CD4-positive, CD25-positive, alpha-beta regulatory T cell (primary cell): ENCODE data around the gene MYO1E. TPM values are rescaled to one million over a fixed set of nuclear protein-coding genes. Genes with fewer than 3 reads are reported as not detected.

Source experiments
- ATAC-seq, 2 donors: fragments of 150-1000 bp; cut with Tn5 transposase; one replicate each; pipeline ENCODE4 v1.10.0; 2021; ENCODE audit warnings: low read depth in 2 of 2, moderate number of reproducible peaks in 2 of 2, moderate library complexity in 1 of 2
- DNase-seq, 3 donors: peaks; one replicate each; pipeline versions ENCODE4 v3.0.0 to v3.0.0-alpha.2; 2012 to 2022; ENCODE audit warnings: mixed read lengths in 1 of 3
- H3K27ac ChIP-seq: one replicate; pipeline ENCODE4 v1.7.0; 2013; ENCODE audit warnings: mild to moderate bottlenecking, low read length; ENCODE audit not compliant: insufficient read depth, poor library complexity, severe bottlenecking
- H3K27me3 ChIP-seq: one replicate; pipeline ENCODE4 v1.7.0; 2013; ENCODE audit warnings: low read length; ENCODE audit not compliant: control insufficient read depth, insufficient read depth
- H3K36me3 ChIP-seq: one replicate; pipeline ENCODE4 v1.7.0; 2013; ENCODE audit warnings: mild to moderate bottlenecking, low read length, moderate library complexity; ENCODE audit not compliant: control insufficient read depth, insufficient read depth
- H3K4me1 ChIP-seq: 2 replicates; pipeline ENCODE4 v1.7.0; 2013; ENCODE audit warnings: mild to moderate bottlenecking, low read length; ENCODE audit not compliant: insufficient read depth, control insufficient read depth, poor library complexity, severe bottlenecking
- H3K4me3 ChIP-seq: one replicate; pipeline ENCODE4 v1.7.0; 2013; ENCODE audit warnings: low read depth, mild to moderate bottlenecking, low read length, moderate library complexity
- H3K9me3 ChIP-seq, 2 experiments: 1 replicate in 1 of 2; 2 replicates in 1 of 2; pipeline ENCODE4 v1.7.0; 2013; ENCODE audit warnings: low read length in 2 of 2, mild to moderate bottlenecking in 1 of 2, moderate library complexity in 1 of 2; ENCODE audit not compliant: control insufficient read depth in 2 of 2
- H3K27ac Mint-ChIP-seq, 3 donors: one replicate each; pipeline ENCODE4 v1.8.0; 2020 to 2022; ENCODE audit warnings: mild to moderate bottlenecking in 3 of 3, mixed read lengths in 3 of 3, moderate library complexity in 2 of 3
- H3K27me3 Mint-ChIP-seq: one replicate; pipeline ENCODE4 v1.8.0; 2022; ENCODE audit warnings: mild to moderate bottlenecking, mixed read lengths
- H3K36me3 Mint-ChIP-seq: one replicate; pipeline ENCODE4 v1.8.0; 2020; ENCODE audit warnings: mixed read lengths
- H3K4me1 Mint-ChIP-seq, 4 donors: one replicate each; pipeline ENCODE4 v1.8.0; 2020 to 2022; ENCODE audit warnings: mixed read lengths in 4 of 4, mild to moderate bottlenecking in 1 of 4
- H3K4me3 Mint-ChIP-seq, 4 donors: one replicate each; pipeline ENCODE4 v1.8.0; 2020 to 2022; ENCODE audit warnings: mild to moderate bottlenecking in 4 of 4, mixed read lengths in 4 of 4, moderate library complexity in 3 of 4
- H3K9me3 Mint-ChIP-seq, 7 donors: one replicate each; pipeline ENCODE4 v1.8.0; 2020 to 2022; ENCODE audit warnings: mixed read lengths in 7 of 7, mild to moderate bottlenecking in 3 of 7, moderate library complexity in 2 of 7
- polyA plus RNA-seq, 4 donors: library from polyadenylated mRNA; unstranded; fragments of 300-500 nt; fragmentation: Illumina TruSeq; gene quantifications; one replicate each; pipeline ENCODE4 v1.2.3, GENCODE V29; 2021
- total RNA-seq: library from RNA; stranded (reverse); gene quantifications from one replicate; pipeline ENCODE4 v1.2.3, GENCODE V29; 2022

Gene MYO1E
- total and polyA plus RNA-seq, 5 donors from 2014 or later, result 0.14 to 1.6 (median 0.75) TPM

DNA sequence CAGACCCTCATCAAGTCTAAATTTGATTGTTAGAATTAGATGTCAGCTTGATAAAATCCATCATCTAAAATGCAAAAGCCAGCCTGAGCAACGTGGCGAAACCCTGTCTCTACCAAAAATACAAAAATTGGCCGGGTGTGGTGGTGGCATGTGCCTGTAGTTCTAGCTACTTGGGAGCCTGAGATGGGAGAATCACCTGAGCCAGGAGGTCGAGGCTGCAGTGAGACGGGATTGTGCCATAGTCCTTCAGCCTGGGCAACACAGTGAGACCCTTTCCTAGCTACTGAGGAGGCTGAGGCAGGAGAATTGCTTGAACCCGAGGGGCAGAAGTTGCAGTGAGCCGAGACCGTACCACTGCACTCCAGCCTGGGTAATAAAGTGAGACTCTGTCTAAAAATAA lies 69.5 kb downstream of the MYO1E start:
- Histone ChIP-seq H3K4me1 (peaks cover 18% of the 10 kb centered on the region), H3K36me3 (no peaks in the 10 kb centered on the region), H3K4me3 (no peak overlapping the region), H3K9me3 (no peaks in the 10 kb centered on the region), H3K27ac (no peak overlapping the region), H3K27me3 (no peaks in the 10 kb centered on the region)
- Mint-ChIP-seq H3K9me3 (no peaks in the 10 kb centered on the region), H3K36me3 (no peaks in the 10 kb centered on the region), H3K4me1 (peaks cover 16 to 38% (median 27%) of the 10 kb centered on the region in 4 donors), H3K27me3 (no peaks in the 10 kb centered on the region), H3K4me3 (no peak overlapping the region), H3K27ac (no peak overlapping the region)
- DNase-seq (no peak), ATAC-seq (no peak)

DNA sequence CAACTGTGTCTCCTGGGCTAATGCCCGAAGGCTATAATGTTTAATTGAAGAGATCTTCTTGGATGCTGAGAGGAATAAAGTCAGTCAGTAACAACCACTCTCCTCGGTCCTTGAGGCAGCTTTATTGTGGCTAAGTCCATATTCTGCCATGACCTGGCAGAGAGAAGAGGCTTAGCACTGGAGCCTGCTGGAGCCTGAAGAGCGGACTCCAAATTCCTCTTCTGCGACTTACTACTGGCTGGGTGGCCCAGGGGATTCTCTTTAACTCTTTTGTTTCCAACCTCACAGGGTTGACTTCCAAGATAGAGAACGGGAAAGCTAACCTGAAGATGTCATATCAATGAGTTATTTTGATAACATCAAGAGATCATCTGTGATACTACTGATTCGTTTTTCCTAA lies 71.1 kb downstream of the MYO1E start:
- Histone ChIP-seq H3K27me3 (no peaks in the 10 kb centered on the region), H3K4me3 (no peak overlapping the region), H3K4me1 (peaks cover 22% of the 10 kb centered on the region), H3K9me3 (no peaks in the 10 kb centered on the region), H3K36me3 (no peaks in the 10 kb centered on the region), H3K27ac (no peak overlapping the region)
- Mint-ChIP-seq H3K27me3 (no peaks in the 10 kb centered on the region), H3K36me3 (no peaks in the 10 kb centered on the region), H3K27ac (peak overlapping the region in 1 of 3 donors; percentile 33), H3K4me1 (peaks cover 16 to 43% (median 32%) of the 10 kb centered on the region in 4 donors), H3K4me3 (peak overlapping the region in 2 of 4 donors; percentile 2 to 68), H3K9me3 (no peaks in the 10 kb centered on the region)
- ATAC-seq (no peak), DNase-seq (no peak)

- H3K36me3 ChIP-seq, result no peaks in the 10 kb centered on the region
- peaks cover 22% of the 10 kb centered on the region for H3K4me1 ChIP-seq
- peak overlapping the region; percentile 7 to 83 (median 75) for H3K4me3 Mint-ChIP-seq
- H3K4me3 ChIP-seq, result peak overlapping the region; percentile 67
- no peaks in the 10 kb centered on the region for H3K36me3 Mint-ChIP-seq
- peak overlapping the region; percentile 51 for H3K27ac ChIP-seq
- peak overlapping the region; percentile 65 to 96 (median 77) for H3K27ac Mint-ChIP-seq
- no peak for DNase-seq
- H3K27me3 ChIP-seq, result no peaks in the 10 kb centered on the region
- no peaks in the 10 kb centered on the region for H3K27me3 Mint-ChIP-seq
- ATAC-seq, result no peak
- H3K9me3 ChIP-seq, result no peaks in the 10 kb centered on the region
- H3K4me1 Mint-ChIP-seq, result peaks cover 16 to 46% (median 32%) of the 10 kb centered on the region in 4 donors
- H3K9me3 Mint-ChIP-seq, result no peaks in the 10 kb centered on the region
Observed at GRCh38 chr15:59300618-59301139, 72.0 kb downstream of the MYO1E start.

DNA sequence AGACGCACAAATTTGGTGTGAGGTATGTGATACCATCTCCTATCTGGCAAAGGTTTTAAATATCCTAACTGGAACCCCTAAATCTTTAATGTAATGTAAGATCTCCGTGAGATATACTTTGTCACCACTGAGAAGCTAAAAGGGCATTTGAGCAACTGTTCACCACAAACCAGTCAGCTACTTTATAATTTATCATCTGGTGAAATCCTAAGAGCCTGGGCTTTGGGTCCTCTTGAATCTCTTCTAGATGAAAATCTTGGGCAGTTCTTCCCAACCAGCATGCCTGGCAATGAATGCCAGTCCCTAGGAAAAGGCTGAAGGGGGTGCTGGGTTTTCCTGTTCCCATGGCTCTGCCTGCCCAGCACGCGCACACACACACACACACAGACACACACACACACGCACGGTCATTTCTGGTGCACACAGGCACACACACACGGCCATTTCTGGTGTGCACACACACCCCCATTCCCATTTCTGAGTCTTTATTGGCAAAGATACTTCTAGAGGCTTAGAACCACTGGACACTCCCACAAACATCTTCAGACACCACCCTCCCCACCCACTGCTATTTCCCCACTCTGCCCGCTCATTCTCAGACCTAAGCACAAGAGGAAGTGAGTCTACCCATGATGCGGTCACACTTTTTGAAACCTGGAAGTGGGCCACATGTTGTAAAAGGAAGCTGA lies 72.6 kb downstream of the MYO1E start:
- Histone ChIP-seq H3K9me3 (no peaks in the 10 kb centered on the region), H3K27ac (peak overlapping the region; percentile 51), H3K27me3 (no peaks in the 10 kb centered on the region), H3K4me3 (peak overlapping the region; percentile 67), H3K36me3 (no peaks in the 10 kb centered on the region), H3K4me1 (peaks cover 22% of the 10 kb centered on the region)
- Mint-ChIP-seq H3K27me3 (no peaks in the 10 kb centered on the region), H3K4me3 (peak overlapping the region; percentile 57 to 83 (median 78)), H3K27ac (peak overlapping the region; percentile 65 to 96 (median 77)), H3K4me1 (peaks cover 16 to 46% (median 32%) of the 10 kb centered on the region in 4 donors), H3K36me3 (no peaks in the 10 kb centered on the region), H3K9me3 (no peaks in the 10 kb centered on the region)
- ATAC-seq (peak; percentile 90 to 93), DNase-seq (peak; percentile 29 to 93 (median 66))

- ATAC-seq (no peak), DNase-seq (no peak)
- Mint-ChIP-seq H3K27ac (no peak overlapping the region), H3K9me3 (no peaks in the 10 kb centered on the region), H3K36me3 (no peaks in the 10 kb centered on the region), H3K4me1 (peaks cover 21 to 46% (median 32%) of the 10 kb centered on the region in 4 donors), H3K27me3 (no peaks in the 10 kb centered on the region), H3K4me3 (peak overlapping the region in 1 of 4 donors; percentile 9)
- no peaks in the 10 kb centered on the region for H3K36me3 ChIP-seq
- no peak overlapping the region for H3K27ac ChIP-seq
- H3K27me3 ChIP-seq, result no peaks in the 10 kb centered on the region
- H3K9me3 ChIP-seq, result no peaks in the 10 kb centered on the region
- H3K4me3 ChIP-seq, result no peak overlapping the region
- H3K4me1 ChIP-seq, result peaks cover 22% of the 10 kb centered on the region
Observed at GRCh38 chr15:59298854-59299250, 73.8 kb downstream of the MYO1E start.

GRCh38 chr15:59298225-59298853 lies 74.3 kb downstream of the MYO1E start:
- Histone ChIP-seq H3K4me1 (peaks cover 22% of the 10 kb centered on the region), H3K27ac (no peak overlapping the region), H3K27me3 (no peaks in the 10 kb centered on the region), H3K9me3 (no peaks in the 10 kb centered on the region), H3K36me3 (no peaks in the 10 kb centered on the region), H3K4me3 (peak overlapping the region; percentile 4)
- Mint-ChIP-seq H3K4me1 (peaks cover 21 to 46% (median 32%) of the 10 kb centered on the region in 4 donors), H3K27ac (peak overlapping the region in 2 of 3 donors; percentile 23 to 76), H3K9me3 (no peaks in the 10 kb centered on the region), H3K4me3 (peak overlapping the region in 2 of 4 donors; percentile 9 to 11), H3K27me3 (no peaks in the 10 kb centered on the region), H3K36me3 (no peaks in the 10 kb centered on the region)
- DNase-seq, result peak in 1 of 3 donors; percentile 41
- ATAC-seq, result peak; percentile 36 to 39

GRCh38 chr15:59296181-59296617 lies 76.5 kb downstream of the MYO1E start:
- Mint-ChIP-seq H3K27me3 (no peaks in the 10 kb centered on the region), H3K27ac (no peak overlapping the region), H3K9me3 (no peaks in the 10 kb centered on the region), H3K4me1 (peaks cover 21 to 38% (median 26%) of the 10 kb centered on the region in 4 donors), H3K4me3 (no peak overlapping the region), H3K36me3 (no peaks in the 10 kb centered on the region)
- Histone ChIP-seq H3K27ac (no peak overlapping the region), H3K27me3 (no peaks in the 10 kb centered on the region), H3K9me3 (no peaks in the 10 kb centered on the region), H3K36me3 (no peaks in the 10 kb centered on the region), H3K4me3 (no peak overlapping the region), H3K4me1 (peaks cover 22% of the 10 kb centered on the region)
- DNase-seq (no peak), ATAC-seq (no peak)
